Psoas muscle (tissue), 8 donors: ENCODE data around the gene ABCD4. TPM values are rescaled to one million over a fixed set of nuclear protein-coding genes. Genes with fewer than 3 reads are reported as not detected.
"Not testable (repeated sequence)": the region's sequence is repeated elsewhere in the genome, so short reads cannot be mapped to it uniquely, and the experiment has no call there.

Source experiments
- ATAC-seq, 4 donors: fragments of 200-7000 bp; cut with Tn5 transposase; one replicate each; pipeline ENCODE4 v1.9.1; 2020; ENCODE audit warnings: moderate library complexity in 3 of 4, mild to moderate bottlenecking in 2 of 4
- DNase-seq, 2 donors: peaks; one replicate each; pipeline ENCODE4 v3.0.0-alpha.2; 2020
- H3K27ac ChIP-seq: fragments of 200-600 bp; one replicate; pipeline ENCODE4 v1.8.0; 2022
- H3K27me3 ChIP-seq, 3 donors: fragments of 200-600 bp in 1 of 3; one replicate each; pipeline versions ENCODE4 v1.6.1 to v1.8.0; 2013 to 2022; ENCODE audit warnings: low read length in 2 of 3, mild to moderate bottlenecking in 2 of 3, moderate library complexity in 1 of 3; ENCODE audit not compliant: insufficient read depth in 3 of 3
- H3K36me3 ChIP-seq, 2 donors: fragments of 200-600 bp in 1 of 2; one replicate each; pipeline versions ENCODE4 v1.6.1 to v1.8.0; 2013 to 2022; ENCODE audit warnings: low read depth in 1 of 2, mild to moderate bottlenecking in 1 of 2, moderate library complexity in 1 of 2; ENCODE audit not compliant: insufficient read depth in 1 of 2
- H3K4me1 ChIP-seq: fragments of 200-600 bp; one replicate; pipeline ENCODE4 v1.8.0; 2022
- H3K4me3 ChIP-seq: fragments of 200-600 bp; one replicate; pipeline ENCODE4 v1.8.0; 2022; ENCODE audit warnings: mild to moderate bottlenecking
- H3K9me3 ChIP-seq: fragments of 200-600 bp; one replicate; pipeline ENCODE4 v1.8.0; 2022
- CTCF ChIP-seq: fragments of 200-600 bp; IDR thresholded peaks from one replicate; pipeline ENCODE4 v1.8.0; 2022; ENCODE audit warnings: antibody characterized with exemption
- WGBS, 3 donors: extraction: QIAGEN DNeasy Blood & Tissue Kit; methylation state at CpG; one replicate each; pipeline versions ENCODE4 v1.1.6 to v1.1.7; 2013; 5-methylcytosine and 5-hydroxymethylcytosine counted together
- intact Hi-C, 2 donors: fragments of 100-400 bp; cut with DNase I; formaldehyde crosslinking; loops; one replicate each; pipeline versions ENCODE4 v1.11.0 to v1.14.2; 2022
- polyA plus RNA-seq, 3 donors: library from polyadenylated mRNA; stranded (reverse); fragments of 200-250 nt; gene quantifications; one replicate each; pipeline ENCODE4 v1.2.3, GENCODE V29; 2013
- total RNA-seq, 4 donors: library from RNA; stranded (reverse); fragmentation: NEBNext Ultra II Directional in 2 of 4; extraction: Animal tissue kit (Norgen Biotek cat#: 25700) in 2 of 4; gene quantifications; one replicate each; pipeline versions ENCODE4 v1.2.1 to v1.2.4, GENCODE V29; 2021 to 2023
- donor health status: healthy with polysubstance abuse.
- donor health status: DM: no; HTN: no; CAD: no; lungs with moderate emphysema.
- donor health status: Bipolar disorder and iron deficiency.
- donor health status: healthy.
- donor health status: DM: yes; HTN: yes; CAD: no.
- donor health status: DM: no; HTN: no; CAD: no.
- donor health status: DM: no; HTN: no; CAD: no.
- donor health status: DM: yes; HTN: yes; CAD: no.

Gene ABCD4
- total and polyA plus RNA-seq, 7 donors: 11.4 to 26.2 (median 15.3) TPM

- Histone ChIP-seq H3K27me3 (peaks cover 0 to 12% (median 1%) of the 10 kb centered on the region in 3 donors), H3K4me3 (no peak overlapping the region), H3K4me1 (no peaks in the 10 kb centered on the region), H3K27ac (no peak overlapping the region), H3K36me3 (no peaks in the 10 kb centered on the region), H3K9me3 (no peaks in the 10 kb centered on the region)
- 64 to 67% (median 65%) methylated on average over 2 of the region's 2 CpGs for WGBS, 3 donors
- DNase-seq: no peak
- intact Hi-C loops: no loop called here
- no peak for ATAC-seq
- TF ChIP-seq CTCF: no peak
Observed at GRCh38 chr14:74346341-74346740, 43.6 kb upstream of the ABCD4 start.

- no peaks in the 10 kb centered on the region for H3K9me3 ChIP-seq
- H3K4me1 ChIP-seq: no peaks in the 10 kb centered on the region
- no peaks in the 10 kb centered on the region for H3K36me3 ChIP-seq
- no peak overlapping the region for H3K27ac ChIP-seq
- intact Hi-C loops: no loop called here
- H3K4me3 ChIP-seq: no peak overlapping the region
- DNase-seq: no peak
- no peak for TF ChIP-seq CTCF
- 66 to 75% (median 71%) methylated on average over 4 of the region's 4 CpGs for WGBS, 3 donors
- no peak for ATAC-seq
- peaks cover 0 to 5% (median 0%) of the 10 kb centered on the region in 3 donors for H3K27me3 ChIP-seq
Observed at GRCh38 chr14:74333909-74334308, 31.2 kb upstream of the ABCD4 start.

GRCh38 chr14:74329950-74330552 is 27.3 kb upstream of the ABCD4 start:
- WGBS, 3 donors: 64 to 77% (median 76%) methylated on average over 7 to 8 of the region's 9 CpGs
- H3K27ac ChIP-seq, H3K4me3 ChIP-seq, H3K9me3 ChIP-seq, H3K4me1 ChIP-seq, ATAC-seq, H3K36me3 ChIP-seq, DNase-seq, intact Hi-C loops, H3K27me3 ChIP-seq: not testable (repeated sequence)

- no peaks in the 10 kb centered on the region for H3K36me3 ChIP-seq
- H3K27me3 ChIP-seq: peaks cover 0 to 5% (median 0%) of the 10 kb centered on the region in 3 donors
- DNase-seq: no peak
- no peak for ATAC-seq
- H3K9me3 ChIP-seq: no peaks in the 10 kb centered on the region
- intact Hi-C loops: no loop called here
- H3K4me3 ChIP-seq: no peak overlapping the region
- no peaks in the 10 kb centered on the region for H3K4me1 ChIP-seq
- 16 to 18% (median 17%) methylated on average over 10 of the region's 10 CpGs for WGBS, 3 donors
- no peak for TF ChIP-seq CTCF
- H3K27ac ChIP-seq: no peak overlapping the region
Observed at GRCh38 chr14:74326369-74327152, 23.8 kb upstream of the ABCD4 start.

- TF ChIP-seq CTCF: no peak
- Histone ChIP-seq H3K9me3 (no peaks in the 10 kb centered on the region), H3K27ac (no peak overlapping the region), H3K4me3 (no peak overlapping the region), H3K27me3 (peaks cover 0 to 9% (median 0%) of the 10 kb centered on the region in 3 donors), H3K36me3 (no peaks in the 10 kb centered on the region), H3K4me1 (no peaks in the 10 kb centered on the region)
- 74 to 76% (median 74%) methylated on average over 3 of the region's 3 CpGs for WGBS, 3 donors
- DNase-seq (no peak), ATAC-seq (no peak)
- intact Hi-C loops: no loop called here
Observed at GRCh38 chr14:74325446-74325845, 22.7 kb upstream of the ABCD4 start.
